ENCODE measurements around the gene FAM185A.

DNA sequence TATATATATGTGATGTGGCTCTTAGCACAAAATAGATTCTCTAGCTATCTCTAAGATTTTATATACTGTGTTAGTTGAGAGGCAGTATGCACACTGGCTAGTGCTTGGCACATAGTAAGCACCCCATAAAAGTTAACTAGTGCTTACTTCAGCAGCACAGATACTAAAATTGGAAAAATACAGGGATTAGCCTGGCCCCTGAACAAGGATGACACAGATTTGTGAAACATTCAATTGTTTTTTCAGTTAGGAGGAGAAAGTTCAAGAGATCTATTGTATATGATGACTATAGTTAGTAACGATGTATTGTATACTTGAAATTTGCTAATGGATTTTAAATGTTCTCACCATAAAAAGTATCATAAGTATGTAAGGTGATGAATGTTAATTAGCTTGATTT is 85.7 kb downstream of the FAM185A start:
- TF ChIP-seq, protein P1, sequence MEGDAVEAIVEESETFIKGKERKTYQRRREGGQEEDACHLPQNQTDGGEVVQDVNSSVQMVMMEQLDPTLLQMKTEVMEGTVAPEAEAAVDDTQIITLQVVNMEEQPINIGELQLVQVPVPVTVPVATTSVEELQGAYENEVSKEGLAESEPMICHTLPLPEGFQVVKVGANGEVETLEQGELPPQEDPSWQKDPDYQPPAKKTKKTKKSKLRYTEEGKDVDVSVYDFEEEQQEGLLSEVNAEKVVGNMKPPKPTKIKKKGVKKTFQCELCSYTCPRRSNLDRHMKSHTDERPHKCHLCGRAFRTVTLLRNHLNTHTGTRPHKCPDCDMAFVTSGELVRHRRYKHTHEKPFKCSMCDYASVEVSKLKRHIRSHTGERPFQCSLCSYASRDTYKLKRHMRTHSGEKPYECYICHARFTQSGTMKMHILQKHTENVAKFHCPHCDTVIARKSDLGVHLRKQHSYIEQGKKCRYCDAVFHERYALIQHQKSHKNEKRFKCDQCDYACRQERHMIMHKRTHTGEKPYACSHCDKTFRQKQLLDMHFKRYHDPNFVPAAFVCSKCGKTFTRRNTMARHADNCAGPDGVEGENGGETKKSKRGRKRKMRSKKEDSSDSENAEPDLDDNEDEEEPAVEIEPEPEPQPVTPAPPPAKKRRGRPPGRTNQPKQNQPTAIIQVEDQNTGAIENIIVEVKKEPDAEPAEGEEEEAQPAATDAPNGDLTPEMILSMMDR (IDR thresholded peaks at IDR 0.05), result no peak
- no peak for TF ChIP-seq POLR2A (IDR thresholded peaks at IDR 0.05)

All from heart left ventricle (tissue), 13 donors.